Osteocyte (in vitro differentiated cells): ENCODE data around the gene FCHSD2. TPM values are rescaled to one million over a fixed set of nuclear protein-coding genes. Genes with fewer than 3 reads are reported as not detected.

ENCODE experiments used
- DNase-seq: peaks from one replicate; pipeline ENCODE4 v3.0.0; 2021; ENCODE audit warnings: mixed read lengths; ENCODE audit not compliant: unreplicated experiment; ENCODE audit errors: extremely low spot score
- H3K27ac Mint-ChIP-seq: one replicate; pipeline ENCODE4 v1.8.0; 2021; ENCODE audit warnings: mild to moderate bottlenecking, mixed read lengths; ENCODE audit not compliant: unreplicated experiment
- H3K27me3 Mint-ChIP-seq: one replicate; pipeline ENCODE4 v1.8.0; 2021; ENCODE audit warnings: mixed read lengths; ENCODE audit not compliant: unreplicated experiment
- H3K36me3 Mint-ChIP-seq: one replicate; pipeline ENCODE4 v1.8.0; 2021; ENCODE audit warnings: mixed read lengths; ENCODE audit not compliant: unreplicated experiment
- H3K4me1 Mint-ChIP-seq: one replicate; pipeline ENCODE4 v1.8.0; 2021; ENCODE audit warnings: mixed read lengths; ENCODE audit not compliant: unreplicated experiment
- H3K4me3 Mint-ChIP-seq: one replicate; pipeline ENCODE4 v1.8.0; 2021; ENCODE audit warnings: mild to moderate bottlenecking, moderate library complexity, mixed read lengths; ENCODE audit not compliant: unreplicated experiment
- H3K9me3 Mint-ChIP-seq: one replicate; pipeline ENCODE4 v1.8.0; 2021; ENCODE audit warnings: mixed read lengths; ENCODE audit not compliant: unreplicated experiment
- CTCF ChIP-seq: fragments of 200-600 bp; sonication (generic); IDR thresholded peaks from 2 replicates; pipeline ENCODE4 v1.5.0; 2021; ENCODE audit warnings: antibody characterized with exemption, mild to moderate bottlenecking, moderate library complexity
- total RNA-seq: library from RNA; stranded (reverse); gene quantifications from 2 replicates; pipeline ENCODE4 v1.2.1, GENCODE V29; 2021

Gene FCHSD2
- total RNA-seq, 1 donor from 2014 or later: 39.4 TPM

- Mint-ChIP-seq H3K36me3 (peaks cover 13% of the 10 kb centered on the region), H3K27ac (no peak overlapping the region), H3K4me1 (peaks cover 9% of the 10 kb centered on the region), H3K27me3 (no peaks in the 10 kb centered on the region), H3K9me3 (no peaks in the 10 kb centered on the region), H3K4me3 (no peak overlapping the region)
- DNase-seq: no peak
- TF ChIP-seq CTCF: no peak
Observed at GRCh38 chr11:73085189-73085875, 56.8 kb downstream of the FCHSD2 start.

GRCh38 chr11:73078631-73079030 is 63.5 kb downstream of the FCHSD2 start:
- Mint-ChIP-seq H3K4me1 (peaks cover 4% of the 10 kb centered on the region), H3K27me3 (no peaks in the 10 kb centered on the region), H3K36me3 (peaks cover 29% of the 10 kb centered on the region), H3K27ac (no peak overlapping the region), H3K9me3 (peaks cover 12% of the 10 kb centered on the region), H3K4me3 (no peak overlapping the region)
- TF ChIP-seq CTCF: no peak
- no peak for DNase-seq

GRCh38 chr11:73077454-73077853 is 64.7 kb downstream of the FCHSD2 start:
- H3K4me1 Mint-ChIP-seq: peaks cover 16% of the 10 kb centered on the region
- no peaks in the 10 kb centered on the region for H3K27me3 Mint-ChIP-seq
- no peak for DNase-seq

GRCh38 chr11:73074319-73074718 is 67.8 kb downstream of the FCHSD2 start:
- Mint-ChIP-seq H3K4me3 (no peak overlapping the region), H3K27me3 (no peaks in the 10 kb centered on the region), H3K36me3 (peaks cover 21% of the 10 kb centered on the region), H3K27ac (no peak overlapping the region), H3K4me1 (peaks cover 23% of the 10 kb centered on the region), H3K9me3 (peaks cover 12% of the 10 kb centered on the region)
- DNase-seq: no peak
- no peak for TF ChIP-seq CTCF

More at GRCh38 chr11:73077454-73077853, 64.7 kb downstream of the FCHSD2 start:
- peaks cover 21% of the 10 kb centered on the region for H3K36me3 Mint-ChIP-seq
- no peak overlapping the region for H3K27ac Mint-ChIP-seq
- no peak for TF ChIP-seq CTCF
- H3K9me3 Mint-ChIP-seq: peaks cover 12% of the 10 kb centered on the region
- no peak overlapping the region for H3K4me3 Mint-ChIP-seq

GRCh38 chr11:73072935-73073481 is 69.1 kb downstream of the FCHSD2 start:
- Mint-ChIP-seq H3K36me3 (peaks cover 15% of the 10 kb centered on the region), H3K4me3 (peak overlapping the region; percentile 37), H3K4me1 (peaks cover 23% of the 10 kb centered on the region), H3K27me3 (no peaks in the 10 kb centered on the region), H3K9me3 (peaks cover 10% of the 10 kb centered on the region), H3K27ac (peak overlapping the region; percentile 84)
- TF ChIP-seq CTCF: no peak
- DNase-seq: no peak
